DMS79 treated with DMSO at 0.1 percent for 48 hours (cell line): Measurements from ENCODE around the gene LANCL2.
"Not testable (repeated sequence)": the region's sequence is repeated elsewhere in the genome, so short reads cannot be mapped to it uniquely, and the experiment has no call there.

Source experiments
- DNase-seq: peaks from one replicate; lab custom pipeline; 2025; lab: John Stamatoyannopoulos, UW

The LANCL2 gene

DNA sequence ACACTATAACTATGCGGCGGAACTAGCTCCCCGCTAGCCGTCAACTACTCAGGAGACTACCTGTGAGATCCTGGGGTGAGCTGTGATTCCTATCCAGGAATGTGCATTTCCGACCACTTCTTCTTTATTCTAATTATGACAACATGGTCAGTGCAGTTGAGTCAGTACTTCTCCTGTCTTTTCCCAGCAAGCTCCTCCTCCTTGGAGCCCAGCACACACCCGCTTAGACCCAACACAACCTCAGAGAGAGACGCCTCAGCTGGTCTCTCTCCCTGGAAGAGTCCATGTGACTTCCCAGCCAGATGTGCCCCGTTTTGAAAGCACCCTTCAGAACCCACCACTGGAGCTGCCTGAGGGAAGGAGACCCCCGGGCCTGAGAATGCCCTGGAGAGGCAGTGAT lies 106.5 kb downstream of the LANCL2 start:
- not testable (repeated sequence) for DNase-seq

DNA sequence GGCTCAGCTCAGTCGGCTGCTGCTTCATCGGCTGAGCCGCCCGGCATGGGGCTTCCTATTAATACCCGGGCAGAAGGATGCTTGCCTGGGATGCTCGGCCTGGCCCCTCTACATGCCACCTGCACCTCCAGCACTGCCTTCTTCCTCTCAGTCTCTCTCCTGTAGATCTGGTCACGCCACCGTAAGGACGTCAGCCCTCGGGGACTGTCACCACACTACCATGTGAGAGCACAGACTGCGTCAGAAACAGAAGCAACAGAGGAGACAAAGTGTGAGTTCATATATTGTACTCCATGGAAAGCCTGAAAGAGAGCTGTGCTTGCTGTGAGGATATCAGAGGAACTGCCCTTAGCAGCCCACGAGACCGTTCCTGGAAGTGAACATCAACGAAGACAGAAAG lies 107.3 kb downstream of the LANCL2 start:
- not testable (repeated sequence) for DNase-seq

DNA sequence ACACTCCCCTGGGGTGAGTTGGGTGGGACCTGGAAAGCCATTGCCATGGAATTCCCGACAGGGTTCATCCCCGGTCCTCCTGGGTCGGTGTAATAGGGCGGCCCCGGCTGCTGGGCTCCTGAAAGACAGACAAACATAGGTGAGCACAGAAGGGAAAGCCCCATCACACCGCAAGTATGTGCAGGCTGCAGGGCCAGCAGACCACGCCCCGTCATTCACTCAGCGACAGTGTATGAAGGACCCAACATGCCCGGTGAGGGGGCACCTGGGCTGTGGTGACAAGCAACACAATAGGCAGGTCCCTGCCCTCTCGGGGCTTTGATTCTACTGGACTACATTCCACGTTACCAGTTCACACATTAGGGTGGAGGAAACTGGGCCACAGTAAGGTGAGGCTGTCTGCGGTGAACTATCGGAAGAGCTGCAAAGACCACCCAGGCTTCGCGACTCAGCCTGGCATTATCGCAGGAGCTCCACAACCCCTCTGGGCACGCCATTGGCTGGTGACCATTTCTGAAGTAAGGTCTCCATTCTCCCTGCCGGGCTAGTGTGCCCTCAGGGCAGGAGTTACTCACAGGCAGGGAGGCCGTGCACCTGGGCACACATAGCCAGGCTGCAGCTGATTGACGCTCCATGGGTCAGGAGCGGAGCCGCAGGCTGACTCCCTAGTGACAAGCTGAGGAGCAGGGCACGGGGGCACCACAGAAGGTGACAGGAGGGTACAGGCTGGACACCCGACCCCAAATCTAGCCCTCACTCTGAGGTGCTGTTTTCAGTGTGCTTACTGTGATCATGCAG lies 108.0 kb downstream of the LANCL2 start:
- no peak for DNase-seq

DNA sequence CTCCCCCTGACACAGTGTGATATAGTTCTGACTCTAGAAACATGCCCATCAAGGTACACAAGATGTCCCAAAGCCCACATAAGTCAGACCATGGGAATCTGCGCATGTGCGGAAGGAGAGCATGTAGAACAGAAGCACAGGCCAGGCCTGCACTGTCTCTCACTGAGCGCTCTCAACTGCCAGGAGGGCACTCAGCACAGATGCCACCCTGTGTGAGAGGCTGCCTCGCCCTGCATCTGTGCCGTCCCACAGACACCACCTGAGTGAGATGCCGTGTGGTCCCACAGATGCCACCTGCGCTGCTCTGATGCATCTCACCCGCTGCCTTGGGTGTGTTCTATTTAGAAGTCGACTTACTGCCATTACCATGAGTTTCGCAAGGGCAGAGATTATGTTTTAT lies 108.8 kb downstream of the LANCL2 start:
- no peak for DNase-seq

DNA sequence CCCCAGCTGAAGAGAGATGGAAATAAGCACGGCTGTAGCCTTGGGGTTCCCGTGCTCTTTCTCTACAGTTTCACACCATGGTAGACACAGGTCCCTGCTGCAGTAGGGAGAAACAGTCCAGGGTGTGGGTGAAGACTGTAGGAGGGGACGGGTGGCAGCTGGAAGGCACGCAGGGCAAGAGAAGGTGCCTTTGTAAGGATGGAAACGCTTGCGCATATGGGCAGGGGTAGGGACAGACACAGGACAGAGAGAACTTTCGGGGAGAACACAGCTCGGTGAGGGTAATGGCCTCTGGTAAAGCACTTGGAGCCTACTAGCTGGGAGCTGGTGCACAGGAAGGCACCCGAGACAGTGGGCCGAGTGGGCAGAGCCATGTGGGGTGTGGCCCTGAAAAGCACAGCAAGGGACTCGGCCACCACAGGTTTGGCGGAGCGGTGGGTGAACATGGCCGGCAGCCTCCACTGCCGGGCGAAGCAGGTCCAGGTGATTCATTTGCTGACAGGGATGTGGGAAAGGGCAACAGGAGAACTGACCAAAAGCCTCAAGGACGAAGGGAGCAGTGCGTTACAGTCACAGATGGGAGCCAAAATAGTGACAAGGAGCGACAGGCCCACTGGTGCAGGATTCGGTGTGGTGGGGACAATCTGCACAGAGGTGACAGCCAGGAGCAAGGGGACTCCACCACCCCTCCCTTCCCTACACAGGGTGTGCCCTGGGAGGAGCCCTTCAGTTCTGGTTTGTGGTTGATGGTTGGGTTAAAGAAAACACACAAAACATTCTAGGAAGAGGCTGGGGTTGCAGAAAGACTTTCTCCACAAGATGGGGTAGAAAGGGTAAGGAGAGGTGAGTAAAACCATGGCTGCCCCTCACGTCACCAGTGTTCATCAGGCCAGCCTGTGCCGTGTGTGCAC lies 110.1 kb downstream of the LANCL2 start:
- no peak for DNase-seq

GRCh38 chr7:55475855-55476803 lies 111.0 kb downstream of the LANCL2 start:
- DNase-seq: no peak

GRCh38 chr7:55476852-55477780 lies 112.0 kb downstream of the LANCL2 start:
- DNase-seq: no peak

DNA sequence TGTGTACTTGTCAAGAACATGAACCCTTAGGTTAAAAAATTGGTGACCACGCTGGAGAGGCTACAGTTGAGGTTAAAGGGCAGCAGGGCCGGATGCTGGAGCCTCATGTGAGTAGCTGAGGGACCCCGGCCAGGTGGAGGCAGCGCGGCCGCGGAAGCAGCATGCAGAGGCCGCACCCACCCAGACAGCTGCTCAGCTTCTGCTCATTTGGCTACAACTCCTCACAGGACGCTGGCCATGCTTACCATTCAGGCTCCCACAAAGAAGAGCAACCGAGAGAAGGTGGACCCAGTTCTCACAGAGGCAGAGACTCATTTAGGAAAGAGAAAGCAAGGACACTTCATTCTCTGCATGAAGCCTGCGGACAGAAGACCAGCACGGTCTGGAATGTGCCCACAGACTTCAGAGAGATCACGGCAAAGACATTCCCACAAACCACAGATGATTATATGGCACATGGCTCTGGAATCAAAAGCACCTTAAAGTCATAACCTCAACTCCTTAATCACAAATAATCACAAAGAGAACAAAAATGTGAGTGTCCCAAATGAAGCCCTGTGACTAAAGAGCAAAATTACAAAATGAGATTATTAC lies 112.7 kb downstream of the LANCL2 start:
- no peak for DNase-seq

DNA sequence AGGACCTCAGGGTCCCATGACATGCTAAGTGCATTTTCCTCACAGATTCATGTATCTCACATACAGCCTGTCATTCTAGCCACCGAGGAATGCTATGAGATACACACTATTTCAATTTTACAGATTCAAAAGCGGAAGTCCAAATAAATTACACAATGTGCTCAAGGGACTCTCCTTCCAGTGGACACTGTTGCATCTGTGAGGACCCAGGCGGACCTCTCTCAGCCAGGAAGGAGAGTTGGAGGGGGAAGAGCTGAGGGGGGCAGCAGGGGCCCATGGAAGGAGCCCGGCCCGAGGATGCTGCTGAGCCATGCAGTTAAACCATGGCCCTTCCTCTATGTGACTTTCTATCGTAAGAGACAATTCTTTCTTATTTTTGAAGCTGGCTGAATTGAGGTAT lies 113.6 kb downstream of the LANCL2 start:
- no peak for DNase-seq

- DNase-seq: no peak
Observed at GRCh38 chr7:55481155-55481554, 116.0 kb downstream of the LANCL2 start.

DNA sequence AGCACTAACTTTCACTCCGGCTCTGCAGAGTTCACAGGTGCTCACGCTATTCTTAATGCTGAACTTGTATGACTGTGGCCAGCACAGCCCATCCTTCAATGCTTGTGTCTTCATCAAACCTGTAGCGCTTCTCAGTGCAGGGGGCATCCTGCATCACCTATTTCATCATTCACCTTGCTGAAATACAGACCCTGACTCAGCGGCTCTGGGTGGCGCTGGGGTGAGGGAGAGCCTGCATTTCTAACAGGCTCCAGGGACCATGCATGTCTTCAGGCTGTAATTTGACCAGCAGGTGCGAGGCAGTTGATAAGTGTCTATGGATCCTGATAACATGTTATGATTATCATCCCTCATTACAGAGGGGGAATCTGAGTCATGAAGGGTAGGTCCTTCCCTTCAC lies 117.9 kb downstream of the LANCL2 start:
- no peak for DNase-seq
